OCI-LY1 (cell line): ENCODE results near the gene CCDC28B.

Experiments used
- H2AFZ ChIP-seq: fragments of 200-600 bp; sonication (generic), shearing (Covaris generic); 2 replicates; pipeline ENCODE4 v1.6.0; 2014; ENCODE audit warnings: antibody characterized with exemption, mild to moderate bottlenecking, low read length
- H3F3A ChIP-seq: fragments of 200-600 bp; sonication (generic), shearing (Covaris generic); 2 replicates; pipeline ENCODE4 v1.6.0; 2014; ENCODE audit warnings: mild to moderate bottlenecking, antibody characterized with exemption, low read length, moderate library complexity; ENCODE audit not compliant: insufficient read depth
- H3K27ac ChIP-seq: fragments of 200-600 bp; sonication (generic); 2 replicates; pipeline ENCODE4 v1.5.1; 2014; ENCODE audit warnings: low read length, mixed run types, mild to moderate bottlenecking, low read depth; ENCODE audit not compliant: poor library complexity, severe bottlenecking
- H3K27me3 ChIP-seq: fragments of 200-600 bp; sonication (generic); 2 replicates; pipeline ENCODE4 v1.6.0; 2014; ENCODE audit warnings: antibody characterized with exemption, mild to moderate bottlenecking, low read length, moderate library complexity; ENCODE audit not compliant: insufficient read depth
- H3K36me3 ChIP-seq: fragments of 200-600 bp; sonication (generic); 2 replicates; pipeline ENCODE4 v1.6.1; 2014; ENCODE audit warnings: mild to moderate bottlenecking, antibody characterized with exemption, low read length, moderate library complexity, mixed read lengths; ENCODE audit not compliant: insufficient read depth
- H3K4me1 ChIP-seq: fragments of 200-600 bp; sonication (generic); 2 replicates; pipeline ENCODE4 v1.5.1; 2014; ENCODE audit warnings: mild to moderate bottlenecking, low read length, moderate library complexity; ENCODE audit not compliant: insufficient read depth, severe bottlenecking
- H3K4me2 ChIP-seq: fragments of 200-600 bp; sonication (generic), shearing (Covaris generic); 2 replicates; pipeline ENCODE4 v1.6.1; 2014; ENCODE audit warnings: low read length
- H3K4me3 ChIP-seq: fragments of 200-600 bp; sonication (generic); 2 replicates; pipeline ENCODE4 v1.5.1; 2014; ENCODE audit warnings: low read length, low read depth, mild to moderate bottlenecking, mixed read lengths; ENCODE audit not compliant: poor library complexity, severe bottlenecking
- H3K79me2 ChIP-seq: fragments of 200-600 bp; shearing (Covaris generic); 2 replicates; pipeline ENCODE4 v1.6.1; 2016; ENCODE audit warnings: mixed run types, low read length, mixed read lengths; ENCODE audit not compliant: insufficient read depth
- H3K9ac ChIP-seq: fragments of 200-600 bp; sonication (generic), shearing (Covaris generic); 2 replicates; pipeline ENCODE4 v1.6.1; 2014; ENCODE audit warnings: mild to moderate bottlenecking, low read length, mixed read lengths
- H3K9me2 ChIP-seq: fragments of 200-600 bp; sonication (generic), shearing (Covaris generic); 2 replicates; pipeline ENCODE4 v1.6.1; 2014; ENCODE audit warnings: low read depth, mild to moderate bottlenecking, low read length, mixed read lengths
- H3K9me3 ChIP-seq: fragments of 200-600 bp; shearing (Covaris generic); 2 replicates; pipeline ENCODE4 v1.6.1; 2014; ENCODE audit warnings: low read length, mixed read lengths
- H4K20me1 ChIP-seq: fragments of 200-600 bp; sonication (generic), shearing (Covaris generic); 2 replicates; pipeline ENCODE4 v1.6.0; 2016; ENCODE audit warnings: mild to moderate bottlenecking, low read length; ENCODE audit not compliant: insufficient read depth
- CTCF ChIP-seq: fragments of 200-600 bp; sonication (generic), shearing (Covaris generic); IDR thresholded peaks from 2 replicates; pipeline ENCODE4 v1.5.1; 2017; ENCODE audit warnings: mild to moderate bottlenecking, antibody characterized with exemption, low read length, moderate library complexity, mixed read lengths
- EZH2 ChIP-seq: fragments of 200-600 bp; sonication (generic), shearing (Covaris generic); IDR thresholded peaks from 2 replicates; pipeline ENCODE4 v1.8.0; 2017; ENCODE audit warnings: borderline replicate concordance, mixed run types, mild to moderate bottlenecking, antibody characterized with exemption, low read length, moderate library complexity, mixed read lengths

The CCDC28B gene

GRCh38 chr1:32208469-32208868 lies 8.1 kb downstream of the CCDC28B start:
- H3K9me2 ChIP-seq, result no peaks in the 10 kb centered on the region
- no peaks in the 10 kb centered on the region for H4K20me1 ChIP-seq
- H2AFZ ChIP-seq, result no peak overlapping the region
- H3K27ac ChIP-seq, result no peak overlapping the region
- no peaks in the 10 kb centered on the region for H3F3A ChIP-seq
- H3K27me3 ChIP-seq, result no peaks in the 10 kb centered on the region
- H3K36me3 ChIP-seq, result peaks cover 19% of the 10 kb centered on the region
- H3K9me3 ChIP-seq, result no peaks in the 10 kb centered on the region
- H3K4me3 ChIP-seq, result no peak overlapping the region
- H3K9ac ChIP-seq, result no peak overlapping the region
- no peaks in the 10 kb centered on the region for H3K79me2 ChIP-seq
- H3K4me2 ChIP-seq, result no peak overlapping the region
- H3K4me1 ChIP-seq, result peaks cover 15% of the 10 kb centered on the region
- TF ChIP-seq EZH2 (no peak), CTCF (no peak)

GRCh38 chr1:32208891-32209328 lies 8.5 kb downstream of the CCDC28B start, which contains the start of gene DCDC2B:
TSS of gene DCDC2B (plus strand) at chr1:32209089. CDS start at chr1:32209094, 5 bp downstream.
- Histone ChIP-seq H3K27ac (no peak within 1 kb of the TSS), H4K20me1 (no peaks in the 10 kb centered on the region), H3K4me3 (no peak within 1 kb of the TSS), H3K36me3 (peaks cover 19% of the 10 kb centered on the region), H3K27me3 (no peaks in the 10 kb centered on the region), H3K9me3 (no peaks in the 10 kb centered on the region), H3K4me2 (no peak within 1 kb of the TSS), H3K79me2 (no peaks in the 10 kb centered on the region), H2AFZ (no peak within 1 kb of the TSS), H3K9ac (no peak within 1 kb of the TSS), H3K4me1 (peaks cover 15% of the 10 kb centered on the region), H3K9me2 (no peaks in the 10 kb centered on the region), H3F3A (no peaks in the 10 kb centered on the region)
- TF ChIP-seq CTCF, result no peak
- no peak for TF ChIP-seq EZH2

GRCh38 chr1:32215629-32216480 lies 15.5 kb downstream of the CCDC28B start:
- Histone ChIP-seq H3K27ac (no peak overlapping the region), H3K4me1 (peaks cover 8% of the 10 kb centered on the region), H3K79me2 (no peaks in the 10 kb centered on the region), H3K36me3 (peaks cover 20% of the 10 kb centered on the region; the same call in 1 of the 2 replicates), H4K20me1 (no peaks in the 10 kb centered on the region), H3F3A (no peaks in the 10 kb centered on the region), H3K9me2 (no peaks in the 10 kb centered on the region), H3K4me2 (no peak overlapping the region), H2AFZ (no peak overlapping the region), H3K9me3 (no peaks in the 10 kb centered on the region), H3K4me3 (no peak overlapping the region), H3K9ac (no peak overlapping the region), H3K27me3 (no peaks in the 10 kb centered on the region)
- peak; percentile 92 for TF ChIP-seq CTCF
- TF ChIP-seq EZH2, result no peak
